Measurements from ENCODE around the gene RANBP3.
"Not testable (repeated sequence)": the region's sequence is repeated elsewhere in the genome, so short reads cannot be mapped to it uniquely, and the experiment has no call there.

Gene RANBP3

GRCh38 chr19:5964816-5965565 lies 12.9 kb downstream of the RANBP3 start:
- DNase-seq (ENCODE audit: low spot score) = no peak

DNA sequence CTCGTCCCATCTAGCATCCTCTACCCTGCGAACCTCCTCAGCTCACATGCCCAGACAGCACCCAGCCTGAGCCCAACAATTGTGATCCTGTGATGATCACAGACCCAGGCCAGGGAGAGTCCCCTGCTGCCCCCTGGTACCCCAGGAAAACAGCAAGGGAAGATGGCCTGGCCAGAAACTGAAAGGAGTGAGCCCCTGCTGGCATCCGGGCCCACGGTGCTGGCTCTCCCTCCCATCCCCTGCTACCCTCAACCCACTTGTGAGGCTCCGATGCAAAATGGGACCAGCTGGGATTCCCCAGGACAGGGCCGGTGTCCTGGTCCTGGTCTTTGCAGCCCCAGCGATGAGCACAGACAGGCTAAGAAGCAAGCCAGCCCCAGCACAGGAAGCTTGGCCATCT lies 14.1 kb downstream of the RANBP3 start:
- no peak for DNase-seq (ENCODE audit: low spot score)

- not testable (repeated sequence) for DNase-seq (ENCODE audit: low spot score)
These were observed 14.7 kb downstream of the RANBP3 start for GRCh38 chr19:5963259-5963658.

GRCh38 chr19:5961969-5962945 lies 15.7 kb downstream of the RANBP3 start:
- peak; percentile 29 for DNase-seq (ENCODE audit: low spot score)

DNA sequence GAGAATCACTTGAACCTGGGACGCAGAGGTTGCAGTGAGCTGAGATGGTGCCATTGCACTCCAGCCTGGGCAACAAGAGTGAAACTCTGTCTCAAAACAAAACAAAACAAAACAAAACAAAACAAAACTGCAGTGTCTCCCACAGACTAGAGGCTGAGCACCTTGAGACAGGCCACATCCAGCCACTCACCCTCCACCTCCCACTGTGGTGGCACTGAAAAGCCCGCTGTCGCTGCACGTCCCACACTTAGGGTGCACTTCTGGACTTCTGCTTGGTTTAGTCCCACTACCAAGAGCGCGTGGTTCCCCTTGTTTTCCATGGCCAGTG lies 16.3 kb downstream of the RANBP3 start:
- not testable (repeated sequence) for DNase-seq (ENCODE audit: low spot score)

- no peak for DNase-seq (ENCODE audit: low spot score)
These were observed 17.6 kb downstream of the RANBP3 start for GRCh38 chr19:5960005-5961001.

DNA sequence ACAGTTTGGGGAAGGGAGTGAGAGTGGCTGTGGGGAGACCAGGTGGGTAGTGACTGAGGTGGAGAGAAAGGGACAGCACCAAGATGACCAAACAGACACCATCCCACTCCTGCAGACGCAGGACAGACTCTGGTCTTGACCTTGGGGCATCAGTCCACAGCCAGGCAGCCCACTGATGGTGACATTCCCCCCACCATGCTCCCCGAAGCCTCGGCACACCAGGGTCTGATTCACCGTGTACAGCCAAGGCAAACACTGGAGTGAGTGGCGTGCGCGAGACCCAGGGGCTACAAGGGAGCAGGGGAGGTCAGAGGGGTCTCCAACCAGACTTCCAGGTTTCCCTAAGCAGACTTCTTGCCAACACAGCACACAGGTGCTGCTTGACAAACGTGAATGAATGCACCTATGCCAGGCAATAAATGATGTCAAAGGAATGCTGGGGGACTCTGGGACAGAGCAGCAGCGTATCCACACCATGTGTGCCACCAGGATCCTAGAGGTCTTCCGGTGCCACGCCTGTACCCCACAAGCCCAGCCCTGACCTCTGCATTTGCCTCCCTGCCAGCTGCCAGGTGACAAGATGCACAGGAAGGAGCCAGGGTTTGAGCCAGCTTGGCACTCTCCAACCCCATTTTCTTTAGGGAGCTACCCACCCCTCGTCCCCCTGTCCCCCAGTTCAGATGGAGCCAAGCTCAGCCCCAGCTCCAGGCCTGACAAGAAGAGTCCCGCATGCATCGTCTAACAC lies 18.5 kb downstream of the RANBP3 start:
- no peak for DNase-seq (ENCODE audit: low spot score)

DNA sequence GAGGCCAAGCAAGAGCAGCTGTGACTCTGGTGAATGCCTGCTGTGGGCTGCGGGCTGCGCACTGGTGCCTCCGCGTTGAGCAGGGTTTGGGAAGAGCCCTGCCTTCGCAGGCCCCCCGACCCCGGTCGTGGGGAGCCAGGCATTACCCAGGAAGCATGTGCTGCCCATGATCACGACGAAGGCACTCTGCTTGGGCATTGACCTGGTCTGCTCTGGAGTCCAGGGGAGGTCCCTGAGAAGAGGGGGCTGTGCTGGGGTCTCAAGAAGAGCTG lies 19.2 kb downstream of the RANBP3 start:
- no peak for DNase-seq (ENCODE audit: low spot score)

- DNase-seq (ENCODE audit: low spot score) = no peak
These were observed 19.7 kb downstream of the RANBP3 start for GRCh38 chr19:5958074-5958850.

DNA sequence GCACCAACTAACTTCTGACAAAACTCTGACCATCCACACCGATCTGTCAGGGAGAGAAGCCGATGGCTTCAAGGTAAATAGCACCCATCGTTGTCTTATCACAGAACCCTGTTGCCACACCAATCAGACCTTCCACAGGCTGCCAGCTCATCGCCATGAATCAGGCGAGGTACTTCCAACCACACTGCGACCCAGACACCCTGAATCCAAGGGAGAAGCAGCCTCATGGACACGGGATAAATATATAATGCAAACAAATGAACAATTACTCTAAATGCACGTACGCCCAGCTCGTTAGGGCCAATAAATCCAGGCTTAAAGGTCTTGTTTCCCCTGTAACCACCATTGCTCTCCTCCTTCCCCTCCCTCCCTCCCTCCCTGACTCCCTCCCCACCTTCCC lies 20.8 kb downstream of the RANBP3 start:
- no peak for DNase-seq (ENCODE audit: low spot score)

DNA sequence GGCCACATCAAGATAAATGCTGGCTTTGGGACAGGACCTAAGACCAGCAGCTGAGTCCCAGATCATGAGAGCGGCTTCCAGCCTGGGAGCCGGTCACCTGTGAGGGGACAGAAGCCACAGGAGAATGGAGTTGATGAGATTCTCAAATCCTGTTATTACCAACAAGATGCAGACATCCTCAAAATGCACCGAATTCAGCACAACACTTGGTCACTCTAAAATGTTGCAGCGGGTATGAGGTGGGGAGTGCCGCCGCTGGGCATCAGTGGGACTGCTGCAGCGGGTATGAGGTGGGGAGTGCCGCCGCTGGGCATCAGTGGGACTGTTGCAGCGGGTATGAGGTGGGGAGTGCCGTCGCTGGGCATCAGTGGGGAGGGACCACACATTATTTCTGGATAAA lies 21.2 kb downstream of the RANBP3 start:
- no peak for DNase-seq (ENCODE audit: low spot score)

GRCh38 chr19:5956323-5956722 lies 21.6 kb downstream of the RANBP3 start:
- DNase-seq (ENCODE audit: low spot score) = no peak

GRCh38 chr19:5955636-5955935 lies 22.4 kb downstream of the RANBP3 start:
- DNase-seq (ENCODE audit: low spot score) = no peak

DNA sequence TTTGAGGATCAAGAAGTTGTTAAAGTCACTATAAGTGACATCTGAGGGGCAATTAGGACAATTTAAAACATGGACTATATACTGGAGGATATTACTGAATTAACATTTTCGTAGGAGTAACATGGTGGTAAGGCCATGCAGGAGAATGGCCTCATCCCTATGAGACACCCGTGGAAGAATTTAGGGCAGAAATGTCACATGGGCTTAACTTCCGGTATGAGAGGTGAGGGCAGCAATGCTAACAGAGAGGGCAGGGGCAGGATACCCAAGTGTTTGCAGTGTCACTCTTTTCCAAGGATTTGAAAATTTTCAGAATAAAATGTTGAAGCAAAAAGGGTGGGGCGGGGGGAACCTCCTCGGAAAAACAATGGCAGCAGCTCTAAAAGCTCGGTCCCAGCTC lies 23.6 kb downstream of the RANBP3 start:
- DNase-seq (ENCODE audit: low spot score) = no peak

- no peak for DNase-seq (ENCODE audit: low spot score)
These were observed 24.2 kb downstream of the RANBP3 start for GRCh38 chr19:5953680-5954213.

DNA sequence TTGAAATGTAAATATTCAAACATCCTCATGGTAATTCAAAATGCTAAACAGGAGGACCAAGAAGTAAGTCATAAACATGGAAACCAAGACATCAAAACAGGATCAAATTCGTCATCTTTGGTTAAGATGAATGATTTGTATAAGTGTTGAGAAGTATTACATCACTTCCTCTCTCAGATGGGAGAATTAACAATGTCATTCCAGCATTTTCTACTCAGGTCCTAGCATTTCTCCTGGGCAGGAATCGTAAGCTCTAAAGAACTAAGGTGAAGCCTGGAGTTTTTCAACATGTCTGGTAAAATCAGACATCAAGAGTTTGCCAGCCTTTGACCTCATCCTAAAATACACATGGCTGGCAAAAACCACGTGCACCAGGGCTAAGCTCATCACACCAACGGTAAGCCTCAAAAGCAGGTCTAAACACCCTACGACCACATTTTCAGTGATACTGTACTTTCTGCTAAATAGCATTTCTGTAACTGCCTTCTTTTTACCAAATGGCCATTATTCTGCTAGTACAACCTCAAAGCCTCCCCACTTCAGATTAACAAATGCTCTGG lies 24.8 kb downstream of the RANBP3 start:
- no peak for DNase-seq (ENCODE audit: low spot score)

DNA sequence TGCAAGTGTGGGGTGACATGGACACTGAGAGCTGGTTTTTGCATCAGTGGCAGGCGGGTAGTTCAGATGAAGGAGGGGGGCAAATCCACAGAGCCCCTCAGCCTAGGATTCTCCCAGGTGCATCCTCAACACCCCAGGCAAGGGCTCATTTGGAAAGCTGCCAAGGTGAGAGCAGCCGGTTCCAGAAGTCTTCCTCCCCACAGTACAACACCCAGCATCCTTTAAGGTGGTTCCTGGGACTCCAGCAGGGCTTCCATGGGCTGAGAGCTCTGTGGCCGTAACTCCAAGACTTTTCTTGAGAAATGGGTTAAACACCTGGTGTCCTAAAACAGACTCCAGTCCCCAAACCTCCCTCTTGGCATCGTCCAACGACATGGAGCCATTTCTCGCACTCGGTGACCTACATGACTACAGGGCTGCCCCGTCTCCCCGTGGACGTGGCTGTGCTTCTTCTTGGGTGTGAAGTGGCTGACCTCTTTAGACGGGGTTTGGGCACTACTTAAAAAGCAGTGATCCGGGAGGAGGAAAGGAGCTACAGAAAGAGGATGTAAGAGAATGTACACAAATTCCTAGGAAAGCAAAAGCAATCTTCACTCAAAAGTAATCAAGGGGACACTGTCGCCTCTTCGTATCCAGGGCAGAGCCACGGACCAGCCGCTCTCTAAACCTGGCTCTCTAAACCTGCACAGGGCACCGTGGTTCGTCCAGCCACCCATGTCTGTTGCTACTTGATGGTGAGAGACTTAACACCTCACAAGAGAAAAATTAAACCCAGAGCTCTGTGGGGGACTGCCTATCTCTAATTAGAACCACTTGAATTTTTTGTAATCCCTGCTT lies 25.5 kb downstream of the RANBP3 start:
- no peak for DNase-seq (ENCODE audit: low spot score)

- DNase-seq (ENCODE audit: low spot score) = peak; percentile 82
These were observed 26.5 kb downstream of the RANBP3 start for GRCh38 chr19:5951338-5951861.

DNA sequence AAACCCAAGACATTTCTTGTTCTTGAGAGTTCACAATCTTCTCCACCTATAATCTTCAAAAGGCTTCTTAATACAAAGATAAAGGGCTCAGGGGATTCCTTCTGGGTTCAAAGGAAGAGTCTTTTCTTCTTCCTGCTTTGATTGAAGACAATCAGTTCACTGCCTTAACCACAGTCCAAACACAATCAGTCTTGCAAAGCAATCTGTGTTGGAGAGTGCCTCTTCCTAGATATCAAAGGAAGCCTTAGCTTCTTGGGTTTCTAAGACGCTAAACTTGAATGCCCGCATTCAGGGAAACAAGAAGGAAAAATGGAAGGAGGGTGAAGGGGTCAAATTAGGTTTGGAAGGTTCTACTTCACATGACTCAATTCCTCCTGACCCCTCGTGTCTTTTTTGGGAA lies 27.2 kb downstream of the RANBP3 start:
- DNase-seq (ENCODE audit: low spot score) = no peak
